Karpas-422 (cell line): ENCODE data around the gene SLC36A4. TPM values are rescaled to one million over a fixed set of nuclear protein-coding genes. Genes with fewer than 3 reads are reported as not detected.

Experiments
- DNase-seq: peaks from one replicate; pipeline ENCODE4 v3.0.0-alpha.2; 2015
- H2AFZ ChIP-seq: fragments of 200-600 bp; sonication (generic); 2 replicates; pipeline ENCODE4 v1.6.1; 2014; ENCODE audit warnings: antibody characterized with exemption, low read length, mixed read lengths
- H3K27ac ChIP-seq: fragments of 200-600 bp; sonication (generic); 2 replicates; pipeline ENCODE4 v1.5.1; 2014; ENCODE audit warnings: mild to moderate bottlenecking, low read length, moderate library complexity
- H3K27me3 ChIP-seq: fragments of 200-600 bp; sonication (generic); 2 replicates; pipeline ENCODE4 v1.6.1; 2014; ENCODE audit warnings: low read length, mixed read lengths
- H3K36me3 ChIP-seq: fragments of 200-600 bp; sonication (generic); 2 replicates; pipeline ENCODE4 v1.6.1; 2014; ENCODE audit warnings: low read length, mixed read lengths; ENCODE audit not compliant: insufficient read depth
- H3K4me1 ChIP-seq: fragments of 200-600 bp; sonication (generic); 2 replicates; pipeline ENCODE4 v1.6.1; 2014; ENCODE audit warnings: mild to moderate bottlenecking, low read length, mixed read lengths
- H3K4me2 ChIP-seq: fragments of 200-600 bp; sonication (generic); 2 replicates; pipeline ENCODE4 v1.6.1; 2014; ENCODE audit warnings: low read length, low read depth, mild to moderate bottlenecking; ENCODE audit not compliant: poor library complexity, severe bottlenecking
- H3K4me3 ChIP-seq: fragments of 200-600 bp; sonication (generic); 2 replicates; pipeline ENCODE4 v1.5.1; 2014; ENCODE audit warnings: mild to moderate bottlenecking, antibody characterized with exemption, low read length, mixed read lengths
- H3K79me2 ChIP-seq: fragments of 200-600 bp; sonication (generic); 2 replicates; pipeline ENCODE4 v1.6.1; 2014; ENCODE audit warnings: mild to moderate bottlenecking, low read length, mixed read lengths
- H3K9ac ChIP-seq: fragments of 200-600 bp; sonication (generic); 2 replicates; pipeline ENCODE4 v1.6.0; 2014; ENCODE audit warnings: low read length
- H3K9me2 ChIP-seq: fragments of 200-600 bp; sonication (generic), shearing (Covaris generic); replicated peaks from 2 replicates; pipeline ENCODE4 v1.6.0; 2014; ENCODE audit warnings: mild to moderate bottlenecking, low read length, moderate library complexity; ENCODE audit not compliant: insufficient read depth
- H3K9me3 ChIP-seq: fragments of 300-700, 200-600 bp; sonication (generic); 2 replicates; pipeline ENCODE4 v1.6.1; 2014; ENCODE audit warnings: low read length, mixed read lengths
- H4K20me1 ChIP-seq: fragments of 200-600 bp; sonication (generic); 2 replicates; pipeline ENCODE4 v1.6.1; 2014; ENCODE audit warnings: mild to moderate bottlenecking, antibody characterized with exemption, low read length, low read depth; ENCODE audit not compliant: insufficient read depth
- total RNA-seq: library from RNA; depleted of rRNA; stranded (reverse); fragments of >200 nt; shearing (Covaris generic); gene quantifications from 2 replicates; pipeline ENCODE4 v1.2.3, GENCODE V29; 2014; ENCODE audit warnings: low replicate concordance

Gene SLC36A4
- total RNA-seq, 1 experiment from 2014 or later, result 109 TPM

GRCh38 chr11:93160156-93160555, 37.6 kb downstream of the SLC36A4 start:
- no peak overlapping the region for H3K4me2 ChIP-seq
- H3K27ac ChIP-seq, result no peak overlapping the region
- H3K79me2 ChIP-seq, result peaks cover 15% of the 10 kb centered on the region

GRCh38 chr11:93159721-93160120, 38.1 kb downstream of the SLC36A4 start:
- peaks cover 15% of the 10 kb centered on the region for H3K79me2 ChIP-seq
- H3K9me3 ChIP-seq, result no peaks in the 10 kb centered on the region
- no peaks in the 10 kb centered on the region for H3K9me2 ChIP-seq
- no peak overlapping the region for H3K4me3 ChIP-seq
- no peaks in the 10 kb centered on the region for H3K27me3 ChIP-seq
- DNase-seq, result no peak
- H3K4me1 ChIP-seq, result no peaks in the 10 kb centered on the region
- no peak overlapping the region for H3K9ac ChIP-seq
- H3K36me3 ChIP-seq, result peaks cover 81% of the 10 kb centered on the region
- H2AFZ ChIP-seq, result no peak overlapping the region
- H4K20me1 ChIP-seq, result no peaks in the 10 kb centered on the region
- H3K27ac ChIP-seq, result no peak overlapping the region
- H3K4me2 ChIP-seq, result no peak overlapping the region

More at GRCh38 chr11:93160156-93160555, 37.6 kb downstream of the SLC36A4 start:
- Histone ChIP-seq H3K4me3 (no peak overlapping the region), H2AFZ (no peak overlapping the region), H3K9me2 (no peaks in the 10 kb centered on the region), H3K4me1 (no peaks in the 10 kb centered on the region), H3K9me3 (no peaks in the 10 kb centered on the region), H3K36me3 (peaks cover 85% of the 10 kb centered on the region), H3K27me3 (no peaks in the 10 kb centered on the region), H3K9ac (no peak overlapping the region), H4K20me1 (no peaks in the 10 kb centered on the region)
- DNase-seq, result no peak

DNA sequence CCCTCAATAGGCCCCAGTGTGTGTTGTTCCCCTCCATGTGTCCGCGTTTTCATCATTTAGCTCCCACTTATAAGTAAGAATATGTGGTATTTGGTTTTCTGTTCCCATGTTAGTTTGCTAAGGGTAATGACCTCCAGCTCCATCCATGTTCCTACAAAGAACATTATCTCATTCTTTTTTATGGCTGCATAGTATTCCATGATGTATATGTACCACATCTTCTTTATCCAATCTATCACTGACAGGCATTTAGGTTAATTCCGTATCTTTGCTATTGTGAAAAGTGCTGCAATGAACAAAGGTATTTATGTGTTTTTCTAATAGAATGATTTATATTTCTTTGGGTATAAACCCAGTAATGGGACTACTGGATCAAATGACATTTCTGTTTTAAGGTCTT, 42.1 kb downstream of the SLC36A4 start:
- Histone ChIP-seq H3K27me3 (no peaks in the 10 kb centered on the region), H3K4me2 (no peak overlapping the region), H3K27ac (no peak overlapping the region), H3K9me3 (no peaks in the 10 kb centered on the region), H4K20me1 (no peaks in the 10 kb centered on the region), H3K79me2 (peaks cover 4% of the 10 kb centered on the region; the same call in 1 of the 2 replicates), H3K9me2 (no peaks in the 10 kb centered on the region), H2AFZ (no peak overlapping the region), H3K36me3 (peaks cover 73% of the 10 kb centered on the region), H3K4me3 (no peak overlapping the region), H3K9ac (no peak overlapping the region), H3K4me1 (no peaks in the 10 kb centered on the region)
- DNase-seq, result no peak

GRCh38 chr11:93145390-93145915, 52.3 kb downstream of the SLC36A4 start:
- no peak for DNase-seq
- no peak overlapping the region for H2AFZ ChIP-seq
- no peaks in the 10 kb centered on the region for H3K79me2 ChIP-seq
- no peaks in the 10 kb centered on the region for H4K20me1 ChIP-seq
- no peaks in the 10 kb centered on the region for H3K4me1 ChIP-seq
- no peaks in the 10 kb centered on the region for H3K9me3 ChIP-seq
- no peaks in the 10 kb centered on the region for H3K9me2 ChIP-seq
- H3K4me3 ChIP-seq, result no peak overlapping the region
- no peak overlapping the region for H3K4me2 ChIP-seq
- no peak overlapping the region for H3K9ac ChIP-seq
- peaks cover 53% of the 10 kb centered on the region for H3K36me3 ChIP-seq
- H3K27ac ChIP-seq, result no peak overlapping the region
- H3K27me3 ChIP-seq, result no peaks in the 10 kb centered on the region

- no peaks in the 10 kb centered on the region for H3K4me1 ChIP-seq
- no peak for DNase-seq
- no peak overlapping the region for H3K27ac ChIP-seq
- H3K9me2 ChIP-seq, result no peaks in the 10 kb centered on the region
- H4K20me1 ChIP-seq, result no peaks in the 10 kb centered on the region
- no peak overlapping the region for H3K9ac ChIP-seq
- peaks cover 43% of the 10 kb centered on the region for H3K36me3 ChIP-seq
- no peaks in the 10 kb centered on the region for H3K27me3 ChIP-seq
- H3K79me2 ChIP-seq, result no peaks in the 10 kb centered on the region
- no peak overlapping the region for H3K4me3 ChIP-seq
- no peaks in the 10 kb centered on the region for H3K9me3 ChIP-seq
- H2AFZ ChIP-seq, result no peak overlapping the region
- no peak overlapping the region for H3K4me2 ChIP-seq
Measured at GRCh38 chr11:93143800-93144199, 54.0 kb downstream of the SLC36A4 start.

DNA sequence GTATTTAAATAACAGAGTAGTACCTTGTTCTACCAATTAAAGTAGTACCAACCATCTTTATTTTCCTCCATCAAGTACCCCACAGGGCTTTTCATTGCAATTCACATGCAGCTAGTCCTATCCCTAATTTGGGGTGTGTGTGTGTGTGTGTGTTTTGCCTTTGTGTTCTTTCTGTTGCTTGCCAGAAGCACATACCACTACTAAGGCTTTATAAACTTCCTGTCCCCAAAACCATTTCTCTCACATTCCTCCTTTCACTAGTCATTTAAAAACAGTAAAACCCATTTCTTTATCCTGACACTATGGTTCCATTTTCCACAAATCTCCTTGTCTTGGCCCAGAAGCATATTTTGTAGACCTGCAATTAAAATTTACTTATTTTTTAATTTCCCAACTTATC, 54.6 kb downstream of the SLC36A4 start:
- no peaks in the 10 kb centered on the region for H4K20me1 ChIP-seq
- no peaks in the 10 kb centered on the region for H3K27me3 ChIP-seq
- no peak for DNase-seq
- no peak overlapping the region for H3K27ac ChIP-seq
- H3K4me2 ChIP-seq, result no peak overlapping the region
- H3K36me3 ChIP-seq, result peaks cover 39% of the 10 kb centered on the region
- no peaks in the 10 kb centered on the region for H3K9me3 ChIP-seq
- no peak overlapping the region for H3K4me3 ChIP-seq
- H3K79me2 ChIP-seq, result no peaks in the 10 kb centered on the region
- no peaks in the 10 kb centered on the region for H3K9me2 ChIP-seq
- no peak overlapping the region for H2AFZ ChIP-seq
- H3K4me1 ChIP-seq, result no peaks in the 10 kb centered on the region
- no peak overlapping the region for H3K9ac ChIP-seq

DNA sequence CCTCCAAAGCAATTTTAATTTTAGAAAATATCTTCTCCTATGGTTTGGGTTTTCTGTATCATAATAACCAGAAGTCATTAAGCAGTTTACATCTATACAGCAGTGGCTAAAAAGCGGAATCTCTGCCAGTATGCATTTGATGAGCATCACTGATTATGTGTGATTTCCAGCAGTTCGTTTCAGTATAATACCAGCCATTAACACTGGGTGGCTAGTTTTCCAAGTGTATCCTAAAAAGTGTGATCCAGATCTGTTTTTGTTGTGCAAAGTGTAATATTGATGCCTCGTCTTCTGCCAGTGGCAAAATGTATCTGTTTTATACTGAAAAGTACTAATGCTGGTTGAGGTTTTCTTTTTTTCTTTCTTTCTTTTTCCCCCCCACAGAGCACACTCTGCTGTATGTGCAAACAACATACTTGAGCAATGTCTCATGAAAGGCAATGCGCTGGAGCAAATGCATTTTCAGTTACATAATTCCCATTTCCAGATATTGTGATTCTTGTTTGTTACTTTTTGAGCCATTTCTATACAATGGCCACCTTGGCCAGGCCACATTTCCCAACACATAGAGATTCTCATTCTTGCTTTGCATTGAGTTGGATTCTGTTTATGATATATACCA, 64.2 kb downstream of the SLC36A4 start:
- DNase-seq, result no peak
- Histone ChIP-seq H3K79me2 (no peaks in the 10 kb centered on the region), H2AFZ (no peak overlapping the region), H3K4me1 (no peaks in the 10 kb centered on the region), H3K27ac (no peak overlapping the region), H3K4me3 (no peak overlapping the region), H3K9me3 (no peaks in the 10 kb centered on the region), H4K20me1 (peaks cover 10% of the 10 kb centered on the region; the same call in 1 of the 2 replicates), H3K9ac (no peak overlapping the region), H3K9me2 (no peaks in the 10 kb centered on the region), H3K36me3 (no peaks in the 10 kb centered on the region), H3K4me2 (no peak overlapping the region), H3K27me3 (no peaks in the 10 kb centered on the region)

DNA sequence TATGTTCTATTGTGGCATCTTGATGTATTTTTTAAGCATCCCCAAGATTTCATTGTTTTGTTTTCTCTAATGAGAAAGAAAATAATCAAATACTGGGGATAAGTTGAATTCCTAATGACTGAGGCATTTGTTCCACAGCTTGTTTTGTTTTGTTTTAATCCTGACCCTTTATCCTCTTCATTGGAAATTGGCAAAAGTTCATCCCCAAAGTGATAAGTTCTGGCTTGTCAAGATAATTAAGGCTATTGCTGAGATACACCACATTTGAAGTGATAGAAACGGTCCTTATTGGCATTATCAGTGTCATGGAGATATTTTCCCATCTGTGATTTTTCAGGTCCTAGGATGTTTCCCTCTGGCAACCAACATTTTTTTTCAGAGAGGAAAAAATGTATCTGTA, 65.0 kb downstream of the SLC36A4 start:
- Histone ChIP-seq H3K27me3 (no peaks in the 10 kb centered on the region), H3K9me3 (no peaks in the 10 kb centered on the region), H3K4me3 (no peak overlapping the region), H4K20me1 (peaks cover 10% of the 10 kb centered on the region; the same call in 1 of the 2 replicates), H3K27ac (no peak overlapping the region), H3K36me3 (no peaks in the 10 kb centered on the region), H3K9ac (no peak overlapping the region), H3K4me1 (no peaks in the 10 kb centered on the region), H3K9me2 (no peaks in the 10 kb centered on the region), H3K4me2 (no peak overlapping the region), H2AFZ (no peak overlapping the region), H3K79me2 (no peaks in the 10 kb centered on the region)
- no peak for DNase-seq
